Measurements from ENCODE around the gene COBL. TPM values are rescaled to one million over a fixed set of nuclear protein-coding genes. Genes with fewer than 3 reads are reported as not detected.
A peak's percentile ranks its signal among the peaks of the same experiment; 100 is the strongest.

COBL gene
- total RNA-seq: not detected
- not detected for total RNA-seq (2013)

GRCh38 chr7:51316666-51317581, at the start of gene COBL:
Gene COBL, minus strand, starts transcription at chr7:51316809. Its CDS starts 176 bp downstream, at chr7:51316633.
- H3K4me1 ChIP-seq (ENCODE audit: control insufficient read depth, insufficient read depth, low read length): peaks cover 13% of the 10 kb centered on the region
- Mint-ChIP-seq H3K27me3 (ENCODE audit: low read depth in 2 of 2) (peaks cover 24 to 33% of the 10 kb centered on the region in 2 donors), H3K4me1 (no peaks in the 10 kb centered on the region), H3K27ac (no peak within 1 kb of the TSS), H3K36me3 (no peaks in the 10 kb centered on the region), H3K9me3 (no peaks in the 10 kb centered on the region), H3K4me3 (peak within 1 kb of the TSS; percentile 4)
- H3K27me3 ChIP-seq (ENCODE audit: control insufficient read depth, insufficient read depth, low read length): peaks cover 8% of the 10 kb centered on the region
- no peaks in the 10 kb centered on the region for H3K9me3 ChIP-seq (ENCODE audit: control insufficient read depth, insufficient read depth, low read length)
- ATAC-seq (no peak), DNase-seq (no peak)
- whole genome bisulfite sequencing (ENCODE audit: insufficient coverage): 5% methylated on average over 94 of the region's 94 CpGs
- H3K4me3 ChIP-seq (ENCODE audit: low read length): no peak within 1 kb of the TSS
- intact Hi-C loops (cut with micrococcal nuclease): no loop called here
- TF ChIP-seq CTCF (IDR thresholded peaks at IDR 0.05): no peak
- no peaks in the 10 kb centered on the region for H3K36me3 ChIP-seq (ENCODE audit: control insufficient read depth, insufficient read depth, low read length)
- H3K27ac ChIP-seq (ENCODE audit: low read length): no peak within 1 kb of the TSS

- H3K27ac Mint-ChIP-seq: no peak overlapping the region
- H3K4me3 ChIP-seq (ENCODE audit: low read length): no peak overlapping the region
- no peak for DNase-seq
- peaks cover 4% of the 10 kb centered on the region for H3K9me3 ChIP-seq (ENCODE audit: control insufficient read depth, insufficient read depth, low read length)
- whole genome bisulfite sequencing (ENCODE audit: insufficient coverage): 76% methylated on average over 7 of the region's 7 CpGs
- H3K4me3 Mint-ChIP-seq: no peak overlapping the region
- TF ChIP-seq CTCF (IDR thresholded peaks at IDR 0.05): no peak
- H3K27ac ChIP-seq (ENCODE audit: low read length): no peak overlapping the region
- peaks cover 7 to 10% of the 10 kb centered on the region in 2 donors for H3K9me3 Mint-ChIP-seq
- intact Hi-C loops (cut with micrococcal nuclease): loop anchor here (2.0 kb wide), 1 partner anchor 203 kb away; no protein-coding TSS in a partner anchor
- H3K4me1 ChIP-seq (ENCODE audit: control insufficient read depth, insufficient read depth, low read length): no peaks in the 10 kb centered on the region
- peaks cover 0 to 4% of the 10 kb centered on the region in 2 donors for H3K27me3 Mint-ChIP-seq (ENCODE audit: low read depth in 2 of 2)
- ATAC-seq: no peak
- H3K36me3 ChIP-seq (ENCODE audit: control insufficient read depth, insufficient read depth, low read length): no peaks in the 10 kb centered on the region
- no peaks in the 10 kb centered on the region for H3K36me3 Mint-ChIP-seq
- H3K4me1 Mint-ChIP-seq: peaks cover 0 to 5% of the 10 kb centered on the region in 2 donors
- no peaks in the 10 kb centered on the region for H3K27me3 ChIP-seq (ENCODE audit: control insufficient read depth, insufficient read depth, low read length)
Observed at GRCh38 chr7:51366172-51366728, 49.6 kb upstream of the COBL start.

GRCh38 chr7:51357821-51358220, 41.2 kb upstream of the COBL start:
- ATAC-seq: no peak
- Histone ChIP-seq H3K4me1 (ENCODE audit: control insufficient read depth, insufficient read depth, low read length) (no peaks in the 10 kb centered on the region), H3K27ac (ENCODE audit: low read length) (no peak overlapping the region), H3K27me3 (ENCODE audit: control insufficient read depth, insufficient read depth, low read length) (no peaks in the 10 kb centered on the region), H3K9me3 (ENCODE audit: control insufficient read depth, insufficient read depth, low read length) (peaks cover 4% of the 10 kb centered on the region), H3K36me3 (ENCODE audit: control insufficient read depth, insufficient read depth, low read length) (no peaks in the 10 kb centered on the region), H3K4me3 (ENCODE audit: low read length) (no peak overlapping the region)
- Mint-ChIP-seq H3K36me3 (no peaks in the 10 kb centered on the region), H3K4me1 (peaks cover 0 to 4% of the 10 kb centered on the region in 2 donors), H3K27me3 (ENCODE audit: low read depth in 2 of 2) (no peaks in the 10 kb centered on the region), H3K27ac (no peak overlapping the region), H3K9me3 (peaks cover 6 to 8% of the 10 kb centered on the region in 2 donors), H3K4me3 (no peak overlapping the region)
- intact Hi-C loops (cut with micrococcal nuclease): no loop called here
- no peak for DNase-seq
- TF ChIP-seq CTCF (IDR thresholded peaks at IDR 0.05): no peak
- 77% methylated on average over 6 of the region's 6 CpGs for WGBS (ENCODE audit: insufficient coverage)

All from natural killer cell (primary cell).